ENCODE data around the gene PEX14. TPM values are rescaled to one million over a fixed set of nuclear protein-coding genes. Genes with fewer than 3 reads are reported as not detected.
A peak's percentile ranks its signal among the peaks of the same experiment; 100 is the strongest.

The PEX14 gene
- total RNA-seq, 1 donor from 2014 or later: 21.6 TPM

DNA sequence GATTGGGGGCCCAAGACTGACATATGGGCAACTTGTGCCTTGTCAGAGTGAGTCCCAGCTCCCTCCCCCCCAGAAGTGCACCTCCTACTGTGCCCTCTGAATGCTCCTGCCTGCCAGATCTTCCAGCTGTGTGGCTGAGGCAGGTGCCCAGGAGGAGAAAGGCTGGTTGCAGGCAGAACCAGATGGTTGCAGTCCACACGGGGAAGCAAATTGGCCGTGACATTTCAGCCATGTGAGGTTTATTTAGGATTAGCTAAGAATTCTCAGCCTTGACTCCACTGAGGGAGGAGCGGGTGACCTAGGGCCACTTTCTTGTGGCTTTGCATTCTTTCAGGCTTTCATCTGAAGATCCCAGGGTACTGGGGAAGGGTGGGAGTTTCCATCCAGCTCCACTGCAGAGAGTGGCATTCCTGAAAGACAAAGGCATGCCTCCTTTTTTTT is 33.8 kb downstream of the PEX14 start:
- intact Hi-C loops (cut with DNase I): no loop called here
- no peak overlapping the region for H3K27ac ChIP-seq
- no peaks in the 10 kb centered on the region for H3K36me3 ChIP-seq
- no peaks in the 10 kb centered on the region for H3K9me3 ChIP-seq
- H3K4me3 ChIP-seq: no peak overlapping the region
- TF ChIP-seq, protein P1, sequence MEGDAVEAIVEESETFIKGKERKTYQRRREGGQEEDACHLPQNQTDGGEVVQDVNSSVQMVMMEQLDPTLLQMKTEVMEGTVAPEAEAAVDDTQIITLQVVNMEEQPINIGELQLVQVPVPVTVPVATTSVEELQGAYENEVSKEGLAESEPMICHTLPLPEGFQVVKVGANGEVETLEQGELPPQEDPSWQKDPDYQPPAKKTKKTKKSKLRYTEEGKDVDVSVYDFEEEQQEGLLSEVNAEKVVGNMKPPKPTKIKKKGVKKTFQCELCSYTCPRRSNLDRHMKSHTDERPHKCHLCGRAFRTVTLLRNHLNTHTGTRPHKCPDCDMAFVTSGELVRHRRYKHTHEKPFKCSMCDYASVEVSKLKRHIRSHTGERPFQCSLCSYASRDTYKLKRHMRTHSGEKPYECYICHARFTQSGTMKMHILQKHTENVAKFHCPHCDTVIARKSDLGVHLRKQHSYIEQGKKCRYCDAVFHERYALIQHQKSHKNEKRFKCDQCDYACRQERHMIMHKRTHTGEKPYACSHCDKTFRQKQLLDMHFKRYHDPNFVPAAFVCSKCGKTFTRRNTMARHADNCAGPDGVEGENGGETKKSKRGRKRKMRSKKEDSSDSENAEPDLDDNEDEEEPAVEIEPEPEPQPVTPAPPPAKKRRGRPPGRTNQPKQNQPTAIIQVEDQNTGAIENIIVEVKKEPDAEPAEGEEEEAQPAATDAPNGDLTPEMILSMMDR (IDR thresholded peaks at IDR 0.05): no peak
- TF ChIP-seq POLR2A (IDR thresholded peaks at IDR 0.05) (no peak), POLR2AphosphoS5 (IDR thresholded peaks at IDR 0.05; ENCODE audit: insufficient read depth in 1 of 2, low read depth in 1 of 2) (no peak)
- peaks cover 35% of the 10 kb centered on the region for H3K4me1 ChIP-seq
- DNase-seq (ENCODE audit: extremely low spot score in 2 of 2): no peak
- H3K27me3 ChIP-seq: no peaks in the 10 kb centered on the region

DNA sequence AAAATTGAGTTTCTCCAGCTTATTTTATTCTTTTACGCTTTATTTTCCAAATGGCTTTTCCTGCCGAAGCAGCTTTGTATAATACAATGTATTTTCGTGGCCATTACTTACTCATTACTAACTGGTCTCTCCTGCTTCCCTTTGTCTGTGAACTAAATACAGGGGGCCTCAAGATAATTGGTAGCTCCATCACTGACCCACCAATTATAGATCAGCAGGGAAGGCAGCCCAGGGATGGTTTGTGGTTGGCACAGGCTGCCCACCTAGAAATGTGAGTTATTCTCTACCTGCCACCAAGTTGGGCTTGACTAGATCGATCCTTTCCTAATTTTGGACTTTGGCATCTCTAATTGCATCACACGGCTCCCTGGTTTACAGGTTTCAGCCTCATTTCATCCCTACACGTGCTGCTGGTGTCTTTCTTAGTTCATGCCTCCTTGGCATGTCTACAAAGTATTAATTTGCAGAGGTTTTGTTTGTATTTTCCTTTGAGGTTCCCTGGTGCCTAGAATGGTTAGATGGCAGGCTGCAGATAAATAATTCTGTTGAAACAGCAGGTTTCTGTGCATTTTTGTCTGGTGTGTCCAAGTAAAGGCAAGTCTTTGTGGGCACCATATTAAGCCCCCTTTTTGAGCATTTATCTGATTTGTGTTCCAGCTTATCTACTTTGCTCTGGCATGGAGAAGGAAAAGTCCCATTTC is 35.2 kb downstream of the PEX14 start:
- Histone ChIP-seq H3K4me1 (peaks cover 43% of the 10 kb centered on the region), H3K27me3 (no peaks in the 10 kb centered on the region), H3K27ac (no peak overlapping the region), H3K36me3 (no peaks in the 10 kb centered on the region), H3K9me3 (no peaks in the 10 kb centered on the region), H3K4me3 (no peak overlapping the region)
- intact Hi-C loops (cut with DNase I): no loop called here
- TF ChIP-seq, protein P1 (IDR thresholded peaks at IDR 0.05): no peak
- TF ChIP-seq POLR2A (IDR thresholded peaks at IDR 0.05): no peak
- no peak for TF ChIP-seq POLR2AphosphoS5 (IDR thresholded peaks at IDR 0.05; ENCODE audit: insufficient read depth in 1 of 2, low read depth in 1 of 2)
- no peak for DNase-seq (ENCODE audit: extremely low spot score in 2 of 2)

DNA sequence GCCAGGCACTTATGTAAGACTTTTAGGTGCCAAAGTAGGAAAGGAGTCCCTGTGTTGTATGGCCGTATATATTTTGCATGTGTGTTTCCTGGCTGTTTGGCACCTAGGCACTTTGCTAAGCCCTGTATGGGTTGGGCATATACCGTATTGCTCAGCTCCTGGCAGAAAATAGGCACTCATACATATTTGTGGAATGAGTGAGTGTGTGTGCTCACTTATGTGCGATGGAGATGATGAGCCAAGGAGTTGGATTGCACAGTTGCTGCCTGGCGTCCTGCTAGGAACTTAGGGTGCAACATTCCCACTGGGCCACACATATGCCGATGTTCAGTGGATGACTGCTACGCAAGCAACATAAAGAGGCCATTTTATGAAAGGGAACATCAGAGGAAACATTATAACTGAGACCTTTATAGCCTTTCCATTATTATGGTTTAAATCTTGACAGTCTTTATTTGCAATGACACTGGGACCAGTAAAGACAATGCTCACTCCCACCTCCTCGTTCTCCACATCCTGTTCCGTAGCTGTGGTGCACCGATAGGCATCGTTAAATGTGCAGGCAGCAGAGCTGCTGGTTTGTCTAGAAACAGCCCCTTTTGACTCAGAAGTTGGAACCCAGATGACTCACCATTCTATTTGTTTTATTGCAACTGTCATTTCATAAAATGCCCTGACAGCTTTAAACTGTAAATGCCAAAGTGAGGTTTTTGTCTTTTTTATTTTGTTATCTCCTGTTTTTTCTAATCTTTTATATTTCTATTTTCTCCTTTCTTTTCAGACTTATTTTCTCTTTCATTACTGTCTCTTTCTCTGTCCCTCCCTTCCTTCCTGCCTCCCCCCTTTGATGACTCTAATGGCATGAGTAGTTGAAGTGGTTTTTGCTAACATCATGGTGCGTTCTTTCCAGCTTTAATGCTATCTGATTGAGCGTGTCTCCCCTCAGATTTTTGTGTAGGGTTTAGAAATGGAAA is 36.1 kb downstream of the PEX14 start:
- H3K9me3 ChIP-seq: no peaks in the 10 kb centered on the region
- DNase-seq (ENCODE audit: extremely low spot score in 2 of 2): no peak
- TF ChIP-seq, protein P1 (IDR thresholded peaks at IDR 0.05): no peak
- peak in 1 of 2 donors; percentile 56 for TF ChIP-seq POLR2AphosphoS5 (IDR thresholded peaks at IDR 0.05; ENCODE audit: insufficient read depth in 1 of 2, low read depth in 1 of 2)
- H3K36me3 ChIP-seq: no peaks in the 10 kb centered on the region
- H3K4me3 ChIP-seq: no peak overlapping the region
- intact Hi-C loops (cut with DNase I): no loop called here
- H3K27ac ChIP-seq: peak overlapping the region; percentile 33
- peaks cover 45% of the 10 kb centered on the region for H3K4me1 ChIP-seq
- H3K27me3 ChIP-seq: no peaks in the 10 kb centered on the region

DNA sequence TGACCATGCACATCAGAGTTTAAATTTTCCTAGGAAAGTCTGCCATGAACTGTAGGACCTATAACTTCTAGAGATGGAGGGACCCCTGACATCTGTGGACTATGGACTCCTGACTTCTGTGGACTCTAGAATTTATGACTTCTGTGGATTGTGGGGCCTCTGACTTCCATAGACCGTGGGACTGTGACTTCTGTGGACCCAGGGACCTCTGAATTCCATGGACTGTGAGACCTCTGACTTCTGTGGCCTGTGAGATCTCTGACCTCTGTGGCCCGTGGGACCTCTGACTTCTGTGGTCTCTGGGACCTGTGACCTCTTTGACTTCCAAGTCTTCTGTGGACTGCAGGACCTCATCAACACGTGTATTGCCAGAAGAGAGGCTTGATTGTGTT is 36.7 kb downstream of the PEX14 start:
- peaks cover 46% of the 10 kb centered on the region for H3K4me1 ChIP-seq
- TF ChIP-seq POLR2AphosphoS5 (IDR thresholded peaks at IDR 0.05; ENCODE audit: insufficient read depth in 1 of 2, low read depth in 1 of 2) (no peak), POLR2A (IDR thresholded peaks at IDR 0.05) (no peak)
- TF ChIP-seq, protein P1 (IDR thresholded peaks at IDR 0.05): no peak
- no peak for DNase-seq (ENCODE audit: extremely low spot score in 2 of 2)

More for the DNA sequence above, 36.7 kb downstream of the PEX14 start:
- Histone ChIP-seq H3K27me3 (no peaks in the 10 kb centered on the region), H3K36me3 (no peaks in the 10 kb centered on the region), H3K9me3 (no peaks in the 10 kb centered on the region), H3K4me3 (no peak overlapping the region), H3K27ac (peak overlapping the region; percentile 33)
- intact Hi-C loops (cut with DNase I): no loop called here
